T-helper 1 cell treated with Interleukin-12 subunit alpha and Interleukin-12 subunit beta and Interleukin-4 antibody, amounts not matched to agents 30 μg/mL and 1 μg/mL, for 36 hours (primary cell): ENCODE measurements around the gene TIMM22.
"Not testable (repeated sequence)": the region's sequence is repeated elsewhere in the genome, so short reads cannot be mapped to it uniquely, and the experiment has no call there.

Experiments used
- H3K27ac Mint-ChIP-seq: one replicate; pipeline ENCODE4 v1.8.0; 2021; ENCODE audit warnings: mild to moderate bottlenecking, mixed read lengths
- H3K27me3 Mint-ChIP-seq: one replicate; pipeline ENCODE4 v1.8.0; 2021; ENCODE audit warnings: low read depth, mixed read lengths
- H3K36me3 Mint-ChIP-seq: one replicate; pipeline ENCODE4 v1.8.0; 2021; ENCODE audit warnings: low read depth, mixed read lengths
- H3K4me1 Mint-ChIP-seq: one replicate; pipeline ENCODE4 v1.8.0; 2021; ENCODE audit warnings: low read depth, mixed read lengths
- H3K4me3 Mint-ChIP-seq: one replicate; pipeline ENCODE4 v1.8.0; 2021; ENCODE audit warnings: mild to moderate bottlenecking, moderate library complexity, mixed read lengths
- H3K9me3 Mint-ChIP-seq: one replicate; pipeline ENCODE4 v1.8.0; 2021; ENCODE audit warnings: mixed read lengths

Gene TIMM22

GRCh38 chr17:965311-965989 lies 31.5 kb upstream of the TIMM22 start:
- no peak overlapping the region for H3K4me3 Mint-ChIP-seq
- no peaks in the 10 kb centered on the region for H3K36me3 Mint-ChIP-seq
- H3K4me1 Mint-ChIP-seq: no peaks in the 10 kb centered on the region
- no peak overlapping the region for H3K27ac Mint-ChIP-seq
- H3K27me3 Mint-ChIP-seq: peaks cover 11% of the 10 kb centered on the region
- H3K9me3 Mint-ChIP-seq: no peaks in the 10 kb centered on the region

- no peaks in the 10 kb centered on the region for H3K4me1 Mint-ChIP-seq
- no peaks in the 10 kb centered on the region for H3K9me3 Mint-ChIP-seq
- H3K36me3 Mint-ChIP-seq: no peaks in the 10 kb centered on the region
- no peak overlapping the region for H3K27ac Mint-ChIP-seq
- peaks cover 12% of the 10 kb centered on the region for H3K27me3 Mint-ChIP-seq
- H3K4me3 Mint-ChIP-seq: no peak overlapping the region
These were observed 29.8 kb upstream of the TIMM22 start for GRCh38 chr17:967122-967521.

GRCh38 chr17:968812-969730 lies 27.9 kb upstream of the TIMM22 start:
- Mint-ChIP-seq H3K36me3 (no peaks in the 10 kb centered on the region), H3K4me1 (no peaks in the 10 kb centered on the region), H3K9me3 (no peaks in the 10 kb centered on the region), H3K27ac (no peak overlapping the region), H3K4me3 (no peak overlapping the region), H3K27me3 (peaks cover 12% of the 10 kb centered on the region)

- Mint-ChIP-seq H3K4me3 (no peak overlapping the region), H3K27ac (no peak overlapping the region), H3K4me1 (no peaks in the 10 kb centered on the region), H3K9me3 (no peaks in the 10 kb centered on the region), H3K27me3 (peaks cover 15% of the 10 kb centered on the region), H3K36me3 (no peaks in the 10 kb centered on the region)
These were observed 27.0 kb upstream of the TIMM22 start for GRCh38 chr17:969811-970355.

GRCh38 chr17:970364-970763 lies 26.6 kb upstream of the TIMM22 start:
- H3K4me1 Mint-ChIP-seq: no peaks in the 10 kb centered on the region
- no peak overlapping the region for H3K4me3 Mint-ChIP-seq
- no peak overlapping the region for H3K27ac Mint-ChIP-seq
- no peaks in the 10 kb centered on the region for H3K9me3 Mint-ChIP-seq
- no peaks in the 10 kb centered on the region for H3K36me3 Mint-ChIP-seq
- H3K27me3 Mint-ChIP-seq: peaks cover 17% of the 10 kb centered on the region

- H3K4me3 Mint-ChIP-seq, H3K27ac Mint-ChIP-seq, H3K36me3 Mint-ChIP-seq, H3K4me1 Mint-ChIP-seq, H3K9me3 Mint-ChIP-seq: not testable (repeated sequence)
- peaks cover 32% of the 10 kb centered on the region for H3K27me3 Mint-ChIP-seq
These were observed 25.1 kb upstream of the TIMM22 start for GRCh38 chr17:971861-972260.

- H3K27ac Mint-ChIP-seq: no peak overlapping the region
- peaks cover under 1% of the 10 kb centered on the region for H3K4me1 Mint-ChIP-seq
- no peaks in the 10 kb centered on the region for H3K9me3 Mint-ChIP-seq
- no peak overlapping the region for H3K4me3 Mint-ChIP-seq
- H3K36me3 Mint-ChIP-seq: no peaks in the 10 kb centered on the region
- H3K27me3 Mint-ChIP-seq: peaks cover 44% of the 10 kb centered on the region
These were observed 23.9 kb upstream of the TIMM22 start for GRCh38 chr17:973053-973452.

- not testable (repeated sequence) for H3K36me3 Mint-ChIP-seq, H3K9me3 Mint-ChIP-seq, H3K27ac Mint-ChIP-seq, H3K4me3 Mint-ChIP-seq, H3K4me1 Mint-ChIP-seq
- peaks cover 44% of the 10 kb centered on the region for H3K27me3 Mint-ChIP-seq
These were observed 22.2 kb upstream of the TIMM22 start for GRCh38 chr17:974778-975177.

- H3K27me3 Mint-ChIP-seq: peaks cover 37% of the 10 kb centered on the region
- no peak overlapping the region for H3K27ac Mint-ChIP-seq
- H3K4me3 Mint-ChIP-seq: no peak overlapping the region
- peaks cover 5% of the 10 kb centered on the region for H3K4me1 Mint-ChIP-seq
- H3K36me3 Mint-ChIP-seq: no peaks in the 10 kb centered on the region
- H3K9me3 Mint-ChIP-seq: no peaks in the 10 kb centered on the region
These were observed 21.5 kb upstream of the TIMM22 start for GRCh38 chr17:975371-975915.

- Mint-ChIP-seq H3K4me3 (no peak overlapping the region), H3K4me1 (peaks cover 10% of the 10 kb centered on the region), H3K36me3 (no peaks in the 10 kb centered on the region), H3K27ac (no peak overlapping the region), H3K27me3 (peaks cover 42% of the 10 kb centered on the region), H3K9me3 (no peaks in the 10 kb centered on the region)
These were observed 20.6 kb upstream of the TIMM22 start for GRCh38 chr17:976312-976711.

- Mint-ChIP-seq H3K27ac (no peak overlapping the region), H3K36me3 (no peaks in the 10 kb centered on the region), H3K4me3 (no peak overlapping the region), H3K27me3 (peaks cover 42% of the 10 kb centered on the region), H3K9me3 (no peaks in the 10 kb centered on the region), H3K4me1 (peaks cover 11% of the 10 kb centered on the region)
These were observed 19.8 kb upstream of the TIMM22 start for GRCh38 chr17:977166-977565.

- H3K4me1 Mint-ChIP-seq: peaks cover 11% of the 10 kb centered on the region
- H3K27ac Mint-ChIP-seq: no peak overlapping the region
- H3K4me3 Mint-ChIP-seq: peak overlapping the region; percentile 69
- H3K36me3 Mint-ChIP-seq: no peaks in the 10 kb centered on the region
- H3K9me3 Mint-ChIP-seq: no peaks in the 10 kb centered on the region
- H3K27me3 Mint-ChIP-seq: peaks cover 42% of the 10 kb centered on the region
These were observed 18.5 kb upstream of the TIMM22 start for GRCh38 chr17:978103-979093.

- Mint-ChIP-seq H3K36me3 (no peaks in the 10 kb centered on the region), H3K4me1 (peaks cover 11% of the 10 kb centered on the region), H3K27ac (no peak overlapping the region), H3K9me3 (no peaks in the 10 kb centered on the region), H3K27me3 (peaks cover 42% of the 10 kb centered on the region), H3K4me3 (no peak overlapping the region)
These were observed 17.8 kb upstream of the TIMM22 start for GRCh38 chr17:979212-979538.
